Stimulated activated CD4-positive, alpha-beta T cell treated with anti-CD3 and anti-CD28 coated beads, Interleukin-12 subunit alpha, Interleukin-12 subunit beta, amount 100 ng/mL, for 24 hours (primary cell): Measurements from ENCODE around the gene MSANTD1.

Source experiments
- DNase-seq, 2 experiments: peaks; one replicate each; pipeline ENCODE4 v3.0.0-alpha.2; 2020; ENCODE audit warnings: low read depth in 2 of 2

Gene MSANTD1

GRCh38 chr4:3232871-3233271 is 16.1 kb upstream of the MSANTD1 start:
- no peak for DNase-seq

GRCh38 chr4:3233391-3234071 is 15.4 kb upstream of the MSANTD1 start:
- DNase-seq = no peak

GRCh38 chr4:3234171-3235029 is 14.6 kb upstream of the MSANTD1 start:
- DNase-seq = no peak

GRCh38 chr4:3235030-3235345 is 14.0 kb upstream of the MSANTD1 start:
- DNase-seq = no peak

GRCh38 chr4:3235581-3235980 is 13.4 kb upstream of the MSANTD1 start:
- DNase-seq = no peak

GRCh38 chr4:3236326-3236878 is 12.6 kb upstream of the MSANTD1 start:
- DNase-seq = no peak

GRCh38 chr4:3237266-3237665 is 11.7 kb upstream of the MSANTD1 start:
- DNase-seq = no peak

GRCh38 chr4:3237712-3238560 is 11.0 kb upstream of the MSANTD1 start:
- DNase-seq = no peak

GRCh38 chr4:3238721-3239120 is 10.2 kb upstream of the MSANTD1 start:
- no peak for DNase-seq

GRCh38 chr4:3239303-3239702 is 9.7 kb upstream of the MSANTD1 start:
- no peak for DNase-seq

- no peak for DNase-seq
These were observed 8.7 kb upstream of the MSANTD1 start for GRCh38 chr4:3239998-3240920.

GRCh38 chr4:3240936-3241522 is 7.9 kb upstream of the MSANTD1 start:
- no peak for DNase-seq

- no peak for DNase-seq
These were observed 6.9 kb upstream of the MSANTD1 start for GRCh38 chr4:3241898-3242524.

- no peak for DNase-seq
These were observed 5.7 kb upstream of the MSANTD1 start for GRCh38 chr4:3243136-3243780.

- DNase-seq = no peak
These were observed 5.0 kb upstream of the MSANTD1 start for GRCh38 chr4:3244002-3244401.

GRCh38 chr4:3244747-3245146 is 4.2 kb upstream of the MSANTD1 start:
- DNase-seq = no peak

- DNase-seq = no peak
These were observed 3.3 kb upstream of the MSANTD1 start for GRCh38 chr4:3245676-3246075.

- no peak for DNase-seq
These were observed 2.2 kb upstream of the MSANTD1 start for GRCh38 chr4:3246458-3247398.
